ENCODE data around the gene CPSF3. TPM values are rescaled to one million over a fixed set of nuclear protein-coding genes. Genes with fewer than 3 reads are reported as not detected.
A peak's percentile ranks its signal among the peaks of the same experiment; 100 is the strongest.

The CPSF3 gene
- total RNA-seq, 1 donor = 38.4 TPM

- H3K36me3 ChIP-seq (ENCODE audit: insufficient read depth, low read length) = peaks cover 14% of the 10 kb centered on the region
- peak overlapping the region; percentile 98 for H3K4me3 ChIP-seq (ENCODE audit: insufficient read depth, low read length)
- no peaks in the 10 kb centered on the region for H3K27me3 ChIP-seq (ENCODE audit: insufficient read depth, low read length)
- H3K4me1 ChIP-seq (ENCODE audit: insufficient read depth, low read length) = peaks cover 21% of the 10 kb centered on the region
- no peaks in the 10 kb centered on the region for H3K9me3 ChIP-seq (ENCODE audit: low read depth, low read length)
- H4K20me1 ChIP-seq (ENCODE audit: insufficient read depth, low read length) = peaks cover 11% of the 10 kb centered on the region
- peaks cover 94% of the 10 kb centered on the region for H3K79me2 ChIP-seq (ENCODE audit: insufficient read depth, low read length)
- DNase-seq (ENCODE audit: insufficient read length, low spot score, missing footprints) = peak; percentile 85
- H2AFZ ChIP-seq (ENCODE audit: low read length) = peak overlapping the region; percentile 91
- H3K27ac ChIP-seq (ENCODE audit: low read depth, low read length) = peak overlapping the region; percentile 88
- peak overlapping the region; percentile 96 for H3K4me2 ChIP-seq (ENCODE audit: insufficient read depth, low read length)
- no peak for TF ChIP-seq CTCF (IDR thresholded peaks at IDR 0.05; ENCODE audit: extremely low read depth, low read depth, low read length)
These were observed 944 bp upstream of the CPSF3 start for GRCh38 chr2:9422321-9423099.

GRCh38 chr2:9423922-9424272 lies 443 bp downstream of the CPSF3 start:
- Histone ChIP-seq H3K27me3 (ENCODE audit: insufficient read depth, low read length) (no peaks in the 10 kb centered on the region), H3K27ac (ENCODE audit: low read depth, low read length) (peak overlapping the region; percentile 88), H3K36me3 (ENCODE audit: insufficient read depth, low read length) (peaks cover 2% of the 10 kb centered on the region), H4K20me1 (ENCODE audit: insufficient read depth, low read length) (peaks cover 11% of the 10 kb centered on the region), H3K4me3 (ENCODE audit: insufficient read depth, low read length) (peak overlapping the region; percentile 98), H2AFZ (ENCODE audit: low read length) (peak overlapping the region; percentile 96), H3K79me2 (ENCODE audit: insufficient read depth, low read length) (peaks cover 82% of the 10 kb centered on the region), H3K4me1 (ENCODE audit: insufficient read depth, low read length) (peaks cover 24% of the 10 kb centered on the region), H3K9me3 (ENCODE audit: low read depth, low read length) (no peaks in the 10 kb centered on the region), H3K4me2 (ENCODE audit: insufficient read depth, low read length) (peak overlapping the region; percentile 89)
- no peak for TF ChIP-seq CTCF (IDR thresholded peaks at IDR 0.05; ENCODE audit: extremely low read depth, low read depth, low read length)
- no peak for DNase-seq (ENCODE audit: insufficient read length, low spot score, missing footprints)

- peaks cover 75% of the 10 kb centered on the region for H3K79me2 ChIP-seq (ENCODE audit: insufficient read depth, low read length)
- H3K4me3 ChIP-seq (ENCODE audit: insufficient read depth, low read length) = peak overlapping the region; percentile 98
- H3K36me3 ChIP-seq (ENCODE audit: insufficient read depth, low read length) = peaks cover 2% of the 10 kb centered on the region
- peak overlapping the region; percentile 89 for H3K4me2 ChIP-seq (ENCODE audit: insufficient read depth, low read length)
- DNase-seq (ENCODE audit: insufficient read length, low spot score, missing footprints) = peak; percentile 29
- peak overlapping the region; percentile 96 for H2AFZ ChIP-seq (ENCODE audit: low read length)
- no peak for TF ChIP-seq CTCF (IDR thresholded peaks at IDR 0.05; ENCODE audit: extremely low read depth, low read depth, low read length)
- H3K27me3 ChIP-seq (ENCODE audit: insufficient read depth, low read length) = no peaks in the 10 kb centered on the region
- H3K4me1 ChIP-seq (ENCODE audit: insufficient read depth, low read length) = peaks cover 30% of the 10 kb centered on the region
- peaks cover 11% of the 10 kb centered on the region for H4K20me1 ChIP-seq (ENCODE audit: insufficient read depth, low read length)
- H3K27ac ChIP-seq (ENCODE audit: low read depth, low read length) = peak overlapping the region; percentile 88
- H3K9me3 ChIP-seq (ENCODE audit: low read depth, low read length) = no peaks in the 10 kb centered on the region
These were observed 1.2 kb downstream of the CPSF3 start for GRCh38 chr2:9424447-9425164.

GRCh38 chr2:9428965-9429577 lies 5.6 kb downstream of the CPSF3 start:
- TF ChIP-seq CTCF (IDR thresholded peaks at IDR 0.05; ENCODE audit: extremely low read depth, low read depth, low read length) = no peak
- Histone ChIP-seq H3K9me3 (ENCODE audit: low read depth, low read length) (no peaks in the 10 kb centered on the region), H3K4me2 (ENCODE audit: insufficient read depth, low read length) (peak overlapping the region; percentile 22), H3K27me3 (ENCODE audit: insufficient read depth, low read length) (no peaks in the 10 kb centered on the region), H4K20me1 (ENCODE audit: insufficient read depth, low read length) (no peaks in the 10 kb centered on the region), H3K4me3 (ENCODE audit: insufficient read depth, low read length) (no peak overlapping the region), H3K79me2 (ENCODE audit: insufficient read depth, low read length) (peaks cover 37% of the 10 kb centered on the region), H2AFZ (ENCODE audit: low read length) (peak overlapping the region; percentile 69), H3K27ac (ENCODE audit: low read depth, low read length) (peak overlapping the region; percentile 62), H3K36me3 (ENCODE audit: insufficient read depth, low read length) (peaks cover 32% of the 10 kb centered on the region), H3K4me1 (ENCODE audit: insufficient read depth, low read length) (peaks cover 26% of the 10 kb centered on the region)
- peak; percentile 84 for DNase-seq (ENCODE audit: insufficient read length, low spot score, missing footprints)
